Fibroblast of villous mesenchyme (primary cell): ENCODE data around the gene OTULIN. TPM values are rescaled to one million over a fixed set of nuclear protein-coding genes. Genes with fewer than 3 reads are reported as not detected.

Source experiments
- DNase-seq: peaks from one replicate; pipeline ENCODE4 v3.0.0-alpha.2; 2010; ENCODE audit warnings: low read depth
- H3K4me3 ChIP-seq: 2 replicates; pipeline ENCODE4 v1.5.1; 2011; ENCODE audit warnings: low read depth, mild to moderate bottlenecking, low read length
- total RNA-seq: library from RNA; depleted of rRNA; stranded (reverse); fragments of >200 nt; gene quantifications from 2 replicates; pipeline ENCODE4 v1.2.3, GENCODE V29; 2012
- TF ChIP-seq, protein P1 (sequence below): IDR thresholded peaks from 2 replicates; pipeline ENCODE4 v1.5.1; 2012; ENCODE audit warnings: low read depth, mild to moderate bottlenecking, low read length; ENCODE audit not compliant: insufficient read depth

OTULIN gene
- total RNA-seq, 1 donor, result 31.1 TPM

DNA sequence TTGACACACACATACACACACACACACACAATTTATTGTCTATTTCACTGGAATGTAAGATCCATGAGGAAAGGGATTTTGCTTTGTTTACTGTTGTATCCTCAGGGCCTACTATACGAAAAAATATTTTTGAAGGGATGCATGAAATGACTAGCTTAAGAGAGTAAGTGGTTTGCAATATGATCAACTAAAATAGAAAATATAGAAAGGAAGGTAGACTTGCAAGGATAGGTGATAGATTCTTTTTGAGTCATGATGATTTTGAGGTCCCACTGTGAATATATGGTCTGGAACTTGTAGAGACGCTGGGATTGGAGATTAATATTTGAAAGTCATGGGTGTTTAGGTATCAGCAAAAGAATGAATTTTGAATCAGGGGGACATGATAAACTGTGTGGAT is 28.9 kb upstream of the OTULIN start:
- TF ChIP-seq, protein P1, sequence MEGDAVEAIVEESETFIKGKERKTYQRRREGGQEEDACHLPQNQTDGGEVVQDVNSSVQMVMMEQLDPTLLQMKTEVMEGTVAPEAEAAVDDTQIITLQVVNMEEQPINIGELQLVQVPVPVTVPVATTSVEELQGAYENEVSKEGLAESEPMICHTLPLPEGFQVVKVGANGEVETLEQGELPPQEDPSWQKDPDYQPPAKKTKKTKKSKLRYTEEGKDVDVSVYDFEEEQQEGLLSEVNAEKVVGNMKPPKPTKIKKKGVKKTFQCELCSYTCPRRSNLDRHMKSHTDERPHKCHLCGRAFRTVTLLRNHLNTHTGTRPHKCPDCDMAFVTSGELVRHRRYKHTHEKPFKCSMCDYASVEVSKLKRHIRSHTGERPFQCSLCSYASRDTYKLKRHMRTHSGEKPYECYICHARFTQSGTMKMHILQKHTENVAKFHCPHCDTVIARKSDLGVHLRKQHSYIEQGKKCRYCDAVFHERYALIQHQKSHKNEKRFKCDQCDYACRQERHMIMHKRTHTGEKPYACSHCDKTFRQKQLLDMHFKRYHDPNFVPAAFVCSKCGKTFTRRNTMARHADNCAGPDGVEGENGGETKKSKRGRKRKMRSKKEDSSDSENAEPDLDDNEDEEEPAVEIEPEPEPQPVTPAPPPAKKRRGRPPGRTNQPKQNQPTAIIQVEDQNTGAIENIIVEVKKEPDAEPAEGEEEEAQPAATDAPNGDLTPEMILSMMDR, result no peak
- DNase-seq, result no peak
- H3K4me3 ChIP-seq, result no peak overlapping the region

DNA sequence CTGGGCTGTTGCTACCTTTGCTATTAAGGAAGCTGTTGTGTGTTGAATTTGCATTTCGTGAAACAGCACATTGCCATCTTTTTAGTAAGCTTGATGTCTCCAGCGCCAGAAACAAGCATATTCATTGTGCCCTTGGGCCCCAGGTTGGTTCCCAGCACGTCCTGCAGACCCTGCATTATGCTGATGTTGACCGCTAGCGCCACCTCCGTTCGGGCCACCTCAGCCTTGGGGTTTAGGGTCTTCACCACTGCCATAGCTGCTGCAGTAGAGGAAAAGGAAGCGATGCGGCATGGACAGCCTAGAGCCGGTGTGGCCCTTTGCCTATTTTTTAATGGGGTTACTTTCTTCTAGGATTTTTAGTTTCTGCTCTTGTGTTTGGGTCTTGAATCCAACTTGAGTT is 23.8 kb upstream of the OTULIN start:
- no peak for DNase-seq
- H3K4me3 ChIP-seq, result no peak overlapping the region
- TF ChIP-seq, protein P1, result no peak

DNA sequence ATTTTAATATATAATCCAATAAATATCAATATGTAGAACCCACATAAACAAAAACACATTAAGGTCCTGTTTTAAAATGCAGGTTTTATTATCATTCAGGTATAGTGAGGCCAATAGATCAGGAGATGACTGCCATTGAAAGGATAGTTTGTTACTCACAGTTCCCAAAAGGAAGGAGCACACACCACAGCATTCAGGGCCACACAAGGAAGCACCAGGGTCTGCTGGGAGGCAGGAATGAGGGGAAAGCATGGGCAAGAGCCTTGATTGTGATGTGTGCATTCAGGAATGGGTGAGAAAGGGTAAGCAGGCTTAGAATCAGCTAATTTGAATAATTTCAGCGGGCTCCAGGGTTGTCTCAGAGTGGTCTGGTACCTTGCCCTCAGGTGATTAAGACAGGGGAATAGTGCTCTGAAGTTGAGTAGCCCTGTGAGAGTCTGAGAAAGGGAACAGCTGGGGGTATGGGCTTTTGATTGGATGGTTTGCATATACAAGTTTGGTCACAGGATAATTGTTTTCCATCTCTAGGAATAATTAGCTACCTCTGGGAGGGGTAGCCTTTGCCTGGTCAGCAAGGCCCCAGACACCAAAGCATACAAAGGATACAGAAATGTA is 19.8 kb upstream of the OTULIN start:
- TF ChIP-seq, protein P1, result no peak
- DNase-seq, result no peak
- H3K4me3 ChIP-seq, result no peak overlapping the region

DNA sequence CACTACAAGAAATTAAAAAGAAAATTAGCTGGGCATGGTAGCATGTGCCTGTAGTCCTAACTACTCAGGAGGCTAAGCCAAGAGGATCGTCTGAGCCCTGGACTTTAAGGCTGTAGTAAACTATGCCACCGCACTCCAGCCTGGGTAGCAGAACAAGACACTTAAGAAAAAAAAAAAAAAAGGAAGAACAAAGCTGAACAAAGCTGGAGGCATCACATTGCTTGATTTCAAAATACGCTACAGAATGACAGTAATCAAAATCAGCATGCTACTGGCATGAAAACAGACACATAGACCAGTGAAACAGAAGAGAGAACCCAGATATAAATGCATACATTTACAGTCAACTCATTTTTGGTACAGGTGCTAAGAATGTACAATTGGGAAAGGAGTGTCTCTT is 14.5 kb upstream of the OTULIN start:
- DNase-seq, result no peak
- TF ChIP-seq, protein P1, result no peak

DNA sequence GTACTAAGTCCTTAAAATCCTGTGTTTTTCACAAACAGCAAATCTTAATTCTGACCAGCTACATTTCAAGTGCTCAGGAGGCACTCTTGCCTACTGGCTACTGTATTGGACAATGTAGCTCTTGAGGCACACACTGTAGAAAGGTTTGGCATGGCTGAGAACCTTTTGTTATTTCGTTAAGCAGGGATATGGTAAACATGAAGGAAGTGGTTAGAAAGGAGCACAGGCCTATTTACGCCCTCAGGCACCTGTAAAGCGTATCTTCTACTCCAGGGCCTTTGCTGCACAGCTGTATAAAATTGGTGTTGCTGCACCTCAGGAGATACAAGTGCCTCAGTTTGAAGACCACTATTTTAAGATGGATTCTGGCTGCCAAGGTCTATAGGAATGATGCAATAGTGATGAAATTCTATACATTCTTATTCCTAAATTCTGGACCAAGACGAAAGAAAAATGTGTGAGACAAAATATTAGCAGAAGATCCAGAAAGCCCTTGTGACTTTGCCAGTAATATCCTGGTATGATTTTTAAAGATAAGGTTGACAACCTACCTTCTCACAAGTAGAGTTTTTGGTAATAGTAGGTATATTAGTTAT is 9.3 kb upstream of the OTULIN start:
- H3K4me3 ChIP-seq, result no peak overlapping the region
- no peak for DNase-seq
- TF ChIP-seq, protein P1, result no peak

More for the DNA sequence above, 14.5 kb upstream of the OTULIN start:
- no peak overlapping the region for H3K4me3 ChIP-seq

DNA sequence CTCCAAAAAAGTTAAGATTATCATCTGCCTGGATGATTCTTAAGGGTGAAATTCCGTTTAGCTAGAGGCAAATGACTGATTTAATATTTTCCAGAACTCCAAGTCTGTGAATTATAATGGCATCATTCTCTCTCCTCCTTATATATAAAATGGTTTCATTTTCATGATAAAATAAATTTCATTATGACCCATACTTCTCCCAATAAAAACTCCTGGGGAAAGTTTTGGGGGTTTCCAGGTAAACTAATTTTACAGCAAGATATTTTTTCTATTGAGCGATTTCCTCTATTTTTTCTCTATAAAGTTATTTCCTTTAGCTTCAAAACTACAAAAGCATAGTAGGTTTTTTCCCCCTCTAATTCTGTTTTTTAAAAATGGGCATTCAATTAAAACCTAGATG is 7.6 kb upstream of the OTULIN start:
- no peak for DNase-seq
- no peak overlapping the region for H3K4me3 ChIP-seq

More for the DNA sequence above, 7.6 kb upstream of the OTULIN start:
- TF ChIP-seq, protein P1, result no peak
